HCT116 (cell line): ENCODE data around the gene SDCCAG8. TPM values are rescaled to one million over a fixed set of nuclear protein-coding genes. Genes with fewer than 3 reads are reported as not detected.

Source experiments
- ATAC-seq: fragments of 200-7000 bp; cut with Tn5 transposase; 2 replicates; pipeline ENCODE4 v1.9.1; 2020; ENCODE audit warnings: mild to moderate bottlenecking, moderate library complexity
- BruUV-seq: library from RNA; stranded (reverse); fragments of 400-500 nt; replicated peaks from 2 replicates; lab custom pipeline; 2021; lab: Mats Ljungman, UMichigan
- CTCF ChIA-PET: fragments of 300-600 bp; sonication (Branson Sonifier 250); formaldehyde crosslinking; loops from one replicate; lab custom pipeline; 2021; ENCODE audit warnings: antibody characterized with exemption; lab: Charles Lee
- POLR2A ChIA-PET: fragments of 300-600, 350-600 bp; sonication (Branson Sonifier 250); formaldehyde crosslinking; loops from one replicate; lab custom pipeline; 2021; ENCODE audit warnings: antibody characterized with exemption; lab: Charles Lee
- RAD21 ChIA-PET, 2 experiments: fragments of 300-600 bp; sonication (Branson Sonifier 250); formaldehyde crosslinking; loops; one replicate each; lab custom pipeline; 2023; ENCODE audit warnings: low total read pairs in 2 of 2; ENCODE audit not compliant: uncharacterized antibody in 2 of 2, unreplicated experiment in 2 of 2, low non-redundant PET in 1 of 2; lab: Charles Lee
- DNase-seq: peaks from one replicate; pipeline ENCODE4 v3.0.0-alpha.2; 2010; ENCODE audit warnings: low read depth, low spot score
- H2AFZ ChIP-seq: fragments of 200-600 bp; shearing (Covaris generic), sonication (generic); 2 replicates; pipeline ENCODE4 v1.6.1; 2017; ENCODE audit warnings: low read depth, mixed run types, mixed read lengths, antibody characterized with exemption, low read length; ENCODE audit not compliant: poor library complexity, severe bottlenecking
- H3K27ac ChIP-seq: 2 replicates; pipeline ENCODE4 v1.5.1; 2012; ENCODE audit warnings: low read depth, low read length
- H3K27me3 ChIP-seq: fragments of 200-600 bp; sonication (generic); 2 replicates; pipeline ENCODE4 v1.6.1; 2016; ENCODE audit warnings: mixed run types, low read length, mixed read lengths; ENCODE audit not compliant: insufficient read depth
- H3K36me3 ChIP-seq, 2 experiments: fragments of 200-500 bp in 1 of 2; fragments of 200-600 bp in 1 of 2; sonication (Bioruptor generic) in 1 of 2; sonication (generic) in 1 of 2; 2 replicates each; pipeline versions ENCODE4 v1.5.1 to v1.6.1; 2014 to 2016; ENCODE audit warnings: low read length in 2 of 2, inconsistent platforms in 1 of 2, mixed read lengths in 1 of 2, mixed run types in 1 of 2; ENCODE audit not compliant: insufficient read depth in 2 of 2, control insufficient read depth in 1 of 2
- H3K4me1 ChIP-seq, 2 experiments: fragments of 200-600 bp in 1 of 2; sonication (generic) in 1 of 2; 2 replicates each; pipeline versions ENCODE4 v1.5.1 to v1.6.1; 2012 to 2017; ENCODE audit warnings: low read length in 2 of 2, inconsistent platforms in 1 of 2, mild to moderate bottlenecking in 1 of 2, mixed read lengths in 1 of 2, mixed run types in 1 of 2, moderate library complexity in 1 of 2; ENCODE audit not compliant: insufficient read depth in 2 of 2, control insufficient read depth in 1 of 2
- H3K4me2 ChIP-seq: fragments of 200-600 bp; sonication (generic); 2 replicates; pipeline ENCODE4 v1.6.1; 2017; ENCODE audit warnings: mixed run types, low read length, mixed read lengths
- H3K4me3 ChIP-seq, 2 experiments: fragments of 200-600 bp in 1 of 2; sonication (generic) in 1 of 2; replicated peaks in 1 of 2; 2 replicates each; pipeline ENCODE4 v1.5.1; 2011 to 2016; ENCODE audit warnings: low read length in 2 of 2, control low read depth in 1 of 2, low read depth in 1 of 2, mild to moderate bottlenecking in 1 of 2, mixed read lengths in 1 of 2, mixed run types in 1 of 2
- H3K79me2 ChIP-seq: fragments of 200-600 bp; sonication (generic); 2 replicates; pipeline ENCODE4 v1.6.1; 2017; ENCODE audit warnings: mild to moderate bottlenecking, mixed run types, low read length, moderate library complexity, mixed read lengths; ENCODE audit not compliant: insufficient read depth
- H3K9ac ChIP-seq: fragments of 200-600 bp; sonication (generic); 2 replicates; pipeline ENCODE4 v1.6.1; 2016; ENCODE audit warnings: low read length, mixed read lengths
- H3K9me2 ChIP-seq: fragments of 200-600 bp; sonication (generic), shearing (Covaris generic); 2 replicates; pipeline ENCODE4 v1.6.1; 2017; ENCODE audit warnings: mixed run types, mild to moderate bottlenecking, moderate library complexity; ENCODE audit not compliant: insufficient read depth
- H3K9me3 ChIP-seq, 2 experiments: fragments of 200-500 bp in 1 of 2; fragments of 200-600 bp in 1 of 2; sonication (Bioruptor generic) in 1 of 2; sonication (generic) in 1 of 2; 2 replicates each; pipeline ENCODE4 v1.6.1; 2014 to 2017; ENCODE audit warnings: low read length in 2 of 2, mixed read lengths in 2 of 2, inconsistent platforms in 1 of 2, low read depth in 1 of 2, mild to moderate bottlenecking in 1 of 2, mixed run types in 1 of 2, moderate library complexity in 1 of 2; ENCODE audit not compliant: control insufficient read depth in 1 of 2, insufficient read depth in 1 of 2
- H4K20me1 ChIP-seq: fragments of 200-600 bp; sonication (generic), shearing (Covaris generic); 2 replicates; pipeline ENCODE4 v1.6.1; 2017; ENCODE audit warnings: mixed run types, mild to moderate bottlenecking, moderate library complexity; ENCODE audit not compliant: insufficient read depth
- EGR1 ChIP-seq: IDR thresholded peaks from 2 replicates; pipeline ENCODE4 v1.6.1; 2012; ENCODE audit warnings: low read depth
- EZH2 ChIP-seq: fragments of 200-600 bp; sonication (generic); IDR thresholded peaks from 2 replicates; pipeline ENCODE4 v1.6.1; 2017; ENCODE audit warnings: antibody characterized with exemption, mixed run types
- EZH2phosphoT487 ChIP-seq: fragments of 200-600 bp; IDR thresholded peaks from 2 replicates; pipeline ENCODE4 v1.6.1; 2018; ENCODE audit warnings: antibody characterized with exemption, borderline replicate concordance
- FOSL1 ChIP-seq: IDR thresholded peaks from 2 replicates; pipeline ENCODE4 v1.6.1; 2012; ENCODE audit warnings: low read depth
- POLR2A ChIP-seq: IDR thresholded peaks from 2 replicates; pipeline ENCODE4 v1.7.0; 2011; ENCODE audit warnings: borderline replicate concordance; ENCODE audit not compliant: insufficient read depth, insufficient read length; ENCODE audit errors: extremely low read depth
- RAD21 ChIP-seq: IDR thresholded peaks from 2 replicates; pipeline ENCODE4 v1.6.1; 2012; ENCODE audit warnings: low read depth, mild to moderate bottlenecking
- SP1 ChIP-seq: IDR thresholded peaks from 2 replicates; pipeline ENCODE4 v1.6.1; 2012; ENCODE audit warnings: low read depth
- TCF7L2 ChIP-seq: IDR thresholded peaks from 2 replicates; pipeline ENCODE4 v1.7.0; 2011; ENCODE audit warnings: borderline replicate concordance, inconsistent platforms; ENCODE audit not compliant: insufficient read depth, insufficient read length; ENCODE audit errors: extremely low read depth
- YY1 ChIP-seq: IDR thresholded peaks from 2 replicates; pipeline ENCODE4 v1.6.1; 2011; ENCODE audit warnings: low read length, low read depth, moderate library complexity, mild to moderate bottlenecking; ENCODE audit not compliant: insufficient replicate concordance; ENCODE audit errors: extremely low read depth
- ZBTB33 ChIP-seq: IDR thresholded peaks from 2 replicates; pipeline ENCODE4 v1.6.1; 2011; ENCODE audit warnings: mild to moderate bottlenecking, low read length, moderate library complexity; ENCODE audit not compliant: insufficient replicate concordance; ENCODE audit errors: extremely low read depth
- intact Hi-C: fragments of 100-400 bp; cut with micrococcal nuclease; formaldehyde crosslinking; loops from 2 replicates; pipeline ENCODE4 v1.10.0; 2022
- total RNA-seq: library from RNA; stranded (reverse); gene quantifications from one replicate; pipeline ENCODE4 v1.2.1, GENCODE V29; 2021; ENCODE audit not compliant: unreplicated experiment

Gene SDCCAG8
- total RNA-seq, 1 experiment from 2014 or later, result 38.2 TPM

DNA sequence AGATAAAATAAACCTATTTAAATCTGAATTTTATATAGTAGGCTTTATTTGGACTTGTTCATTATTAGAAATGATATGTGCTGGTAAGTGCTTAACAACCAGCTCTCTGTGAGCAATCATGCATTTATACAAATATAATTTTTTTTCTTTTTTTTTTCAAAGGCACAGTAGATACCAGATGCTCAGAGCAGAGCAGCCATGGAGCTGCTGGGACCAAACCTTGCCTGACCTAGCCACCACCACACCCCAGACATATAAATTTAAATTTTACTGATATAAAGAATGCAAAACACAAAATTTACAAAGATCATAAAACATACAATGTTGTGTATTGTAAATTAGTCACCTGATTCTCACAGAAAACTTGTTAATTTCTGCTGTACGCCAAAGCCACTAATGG, 290.6 kb downstream of the SDCCAG8 start:
- intact Hi-C loops, result no loop called here
- CTCF ChIA-PET, result no interaction called here
- Histone ChIP-seq H3K9ac (no peak overlapping the region), H2AFZ (no peak overlapping the region), H3K4me2 (no peak overlapping the region), H3K79me2 (no peaks in the 10 kb centered on the region), H3K9me2 (no peaks in the 10 kb centered on the region; the same call in 1 of the 2 replicates), H3K4me3 (no peak overlapping the region), H3K9me3 (no peaks in the 10 kb centered on the region), H4K20me1 (no peaks in the 10 kb centered on the region), H3K27me3 (no peaks in the 10 kb centered on the region), H3K4me1 (peaks cover 4 to 21% of the 10 kb centered on the region in 2 experiments; a peak in 2 of 4 replicates), H3K36me3 (no peaks in the 10 kb centered on the region), H3K27ac (no peak overlapping the region)
- no TSS peak for BruUV-seq
- DNase-seq, result no peak
- POLR2A ChIA-PET, result no interaction called here
- no peak for ATAC-seq
- TF ChIP-seq POLR2A (no peak), RAD21 (no peak), ZBTB33 (no peak), EZH2 (no peak), EGR1 (no peak), FOSL1 (no peak), YY1 (no peak), EZH2phosphoT487 (no peak), TCF7L2 (no peak), SP1 (no peak)
- RAD21 ChIA-PET, result no interaction called here
